ENCODE data around the gene IRS1.
A peak's percentile ranks its signal among the peaks of the same experiment; 100 is the strongest.
"Not testable (repeated sequence)": the region's sequence is repeated elsewhere in the genome, so short reads cannot be mapped to it uniquely, and the experiment has no call there.

IRS1 gene, protein sequence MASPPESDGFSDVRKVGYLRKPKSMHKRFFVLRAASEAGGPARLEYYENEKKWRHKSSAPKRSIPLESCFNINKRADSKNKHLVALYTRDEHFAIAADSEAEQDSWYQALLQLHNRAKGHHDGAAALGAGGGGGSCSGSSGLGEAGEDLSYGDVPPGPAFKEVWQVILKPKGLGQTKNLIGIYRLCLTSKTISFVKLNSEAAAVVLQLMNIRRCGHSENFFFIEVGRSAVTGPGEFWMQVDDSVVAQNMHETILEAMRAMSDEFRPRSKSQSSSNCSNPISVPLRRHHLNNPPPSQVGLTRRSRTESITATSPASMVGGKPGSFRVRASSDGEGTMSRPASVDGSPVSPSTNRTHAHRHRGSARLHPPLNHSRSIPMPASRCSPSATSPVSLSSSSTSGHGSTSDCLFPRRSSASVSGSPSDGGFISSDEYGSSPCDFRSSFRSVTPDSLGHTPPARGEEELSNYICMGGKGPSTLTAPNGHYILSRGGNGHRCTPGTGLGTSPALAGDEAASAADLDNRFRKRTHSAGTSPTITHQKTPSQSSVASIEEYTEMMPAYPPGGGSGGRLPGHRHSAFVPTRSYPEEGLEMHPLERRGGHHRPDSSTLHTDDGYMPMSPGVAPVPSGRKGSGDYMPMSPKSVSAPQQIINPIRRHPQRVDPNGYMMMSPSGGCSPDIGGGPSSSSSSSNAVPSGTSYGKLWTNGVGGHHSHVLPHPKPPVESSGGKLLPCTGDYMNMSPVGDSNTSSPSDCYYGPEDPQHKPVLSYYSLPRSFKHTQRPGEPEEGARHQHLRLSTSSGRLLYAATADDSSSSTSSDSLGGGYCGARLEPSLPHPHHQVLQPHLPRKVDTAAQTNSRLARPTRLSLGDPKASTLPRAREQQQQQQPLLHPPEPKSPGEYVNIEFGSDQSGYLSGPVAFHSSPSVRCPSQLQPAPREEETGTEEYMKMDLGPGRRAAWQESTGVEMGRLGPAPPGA (N-terminal part only)

DNA sequence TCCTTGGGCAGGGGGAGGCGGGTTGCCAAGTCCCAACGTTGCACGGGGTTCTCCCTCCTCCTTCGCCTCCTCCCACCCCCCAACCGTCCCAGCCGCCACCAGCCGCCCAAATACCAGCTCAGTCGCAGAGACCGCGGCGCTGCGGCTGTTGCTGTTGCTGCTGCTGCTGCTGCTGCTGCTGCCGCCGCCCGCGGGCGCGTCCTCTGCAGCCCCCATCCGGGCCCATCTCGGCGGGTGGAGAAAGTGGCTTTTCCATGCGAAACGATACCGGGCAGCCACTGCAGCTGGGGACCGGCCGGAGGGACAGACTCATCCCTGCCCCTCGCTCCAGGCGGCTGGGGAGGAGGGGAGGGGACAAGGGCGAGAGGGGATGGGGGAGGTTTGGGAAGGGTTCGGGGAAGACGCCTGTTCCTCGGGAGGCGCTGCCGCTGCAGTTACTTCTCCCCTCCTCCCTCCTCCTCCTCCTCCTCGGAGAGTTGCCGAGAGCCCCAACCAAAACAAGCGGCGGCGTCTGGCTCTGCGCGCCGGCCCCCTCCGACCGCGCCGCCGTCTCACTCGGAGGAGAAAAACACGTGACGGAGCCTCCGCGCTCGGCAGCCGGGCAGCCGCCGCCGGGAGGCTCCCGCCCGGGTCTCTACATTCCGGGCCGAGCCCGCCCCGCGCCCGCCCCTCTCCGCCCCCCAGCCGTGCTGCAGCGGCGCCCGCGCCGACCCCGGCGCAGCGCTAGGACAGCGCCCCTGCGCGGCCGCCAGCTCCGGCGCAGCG is at the start of gene IRS1:
IRS1 (minus strand) TSS at position 610 of the 765 bp plus-strand sequence. CDS start 1,082 bp downstream, outside the sequence.
- ATAC-seq = peak; percentile 57 to 62

DNA sequence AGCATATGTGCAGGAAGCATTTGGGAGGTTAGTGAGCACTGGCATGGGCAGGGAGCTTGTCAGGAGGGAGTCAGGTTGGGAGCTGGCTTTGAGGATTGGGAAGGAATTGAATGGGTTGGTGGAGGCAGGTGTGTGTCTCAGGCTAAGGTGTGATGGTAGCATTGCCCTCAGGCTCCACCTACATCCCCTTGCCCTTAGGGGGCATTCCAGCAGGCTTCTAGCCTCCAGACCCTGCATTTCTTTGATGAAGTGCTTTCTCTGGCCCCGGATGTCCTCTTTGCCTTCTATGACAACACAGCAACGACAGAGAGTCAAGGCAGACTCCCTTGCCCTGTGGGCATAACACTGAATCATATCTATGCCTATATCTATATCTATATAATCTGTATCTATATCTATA is 49.7 kb upstream of the IRS1 start:
- ATAC-seq = no peak

DNA sequence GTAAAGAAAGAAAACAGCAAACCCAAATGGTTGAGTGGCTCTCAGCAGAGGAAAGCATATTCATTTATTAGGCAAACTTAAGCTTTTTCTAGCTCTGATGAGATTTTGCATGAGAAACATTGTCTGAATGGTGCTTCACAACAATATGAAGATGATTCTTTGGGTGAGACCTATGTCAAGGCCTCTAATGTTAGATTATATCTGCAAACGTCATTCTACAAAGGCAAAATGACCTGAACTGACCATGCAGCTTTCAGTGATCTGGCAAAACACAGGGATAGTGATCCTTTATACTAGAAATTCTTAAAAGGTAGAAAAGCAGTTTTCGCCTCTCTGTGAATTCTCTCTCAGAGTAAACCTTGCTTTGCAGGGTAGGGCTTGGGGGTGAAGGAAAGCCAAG is 47.9 kb upstream of the IRS1 start:
- no peak for ATAC-seq

DNA sequence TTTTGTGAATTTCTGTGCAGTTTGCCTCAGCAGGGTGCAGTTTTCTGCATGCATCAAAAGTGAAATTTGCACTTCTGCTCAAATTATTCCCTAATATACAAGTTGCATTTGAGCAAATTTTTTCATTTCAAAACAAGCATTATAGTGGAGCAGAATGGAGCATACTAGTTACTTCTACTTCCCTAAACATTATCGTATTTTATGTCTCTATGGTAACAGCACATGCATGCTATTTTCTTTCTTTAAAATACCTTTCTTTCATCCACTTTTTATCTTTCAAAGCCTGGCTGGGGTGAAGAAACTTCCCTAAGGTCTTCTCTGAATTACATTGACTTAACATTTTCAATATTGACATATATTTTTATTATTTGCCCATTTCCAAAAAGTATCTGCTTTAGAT is 47.5 kb upstream of the IRS1 start:
- ATAC-seq = no peak

DNA sequence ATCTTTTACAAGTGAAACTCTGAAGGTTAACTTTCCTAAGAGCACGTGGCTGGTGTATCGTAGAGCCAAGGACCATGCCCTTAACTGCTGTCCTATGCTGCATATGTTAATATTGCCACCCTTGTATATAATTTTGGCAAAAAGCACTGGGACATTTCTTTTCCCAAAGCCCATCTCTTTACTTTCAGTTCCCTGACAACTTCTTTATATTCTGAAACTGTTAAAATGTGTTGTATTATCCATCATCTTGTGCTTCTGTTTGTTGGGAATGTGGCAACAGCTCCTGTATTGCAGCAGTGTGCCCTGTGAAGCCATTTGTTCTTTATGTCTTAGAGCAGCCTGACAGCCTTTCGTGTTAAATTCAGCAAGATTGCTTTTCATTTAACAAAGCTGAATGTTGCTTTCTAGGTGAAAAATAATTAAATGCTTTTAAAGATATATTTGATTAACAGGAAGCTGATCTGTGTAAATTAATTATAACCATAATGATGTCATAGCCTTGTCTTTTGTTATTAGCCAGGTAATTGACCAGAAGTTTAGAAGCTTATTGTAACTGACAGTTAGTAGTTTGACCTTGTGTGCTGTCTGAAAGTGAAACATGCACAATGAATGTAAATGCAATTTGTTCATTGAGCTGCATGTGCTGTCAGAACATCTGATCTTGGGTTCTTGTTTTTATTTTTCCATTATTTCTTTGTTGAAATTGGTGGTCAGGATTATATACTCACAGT is 45.9 kb upstream of the IRS1 start:
- ATAC-seq = no peak

DNA sequence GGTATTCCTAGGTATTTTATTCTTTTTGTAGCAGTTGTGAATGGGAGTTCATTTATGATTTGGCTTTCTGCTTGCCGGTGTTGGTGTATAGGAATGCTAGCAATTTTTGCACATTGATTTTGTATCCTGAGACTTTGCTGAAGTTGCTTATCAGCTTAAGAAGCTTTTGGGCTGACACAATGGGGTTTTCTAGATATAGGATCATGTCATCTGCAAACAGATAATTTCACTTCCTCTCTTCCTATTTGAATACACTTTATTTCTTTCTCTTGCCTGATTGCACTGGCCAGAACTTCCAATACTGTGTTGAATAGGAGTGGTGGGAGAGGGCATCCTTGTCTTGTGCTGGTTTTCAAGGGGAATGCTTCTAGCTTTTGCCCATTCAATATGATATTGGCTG is 43.4 kb upstream of the IRS1 start:
- not testable (repeated sequence) for ATAC-seq

DNA sequence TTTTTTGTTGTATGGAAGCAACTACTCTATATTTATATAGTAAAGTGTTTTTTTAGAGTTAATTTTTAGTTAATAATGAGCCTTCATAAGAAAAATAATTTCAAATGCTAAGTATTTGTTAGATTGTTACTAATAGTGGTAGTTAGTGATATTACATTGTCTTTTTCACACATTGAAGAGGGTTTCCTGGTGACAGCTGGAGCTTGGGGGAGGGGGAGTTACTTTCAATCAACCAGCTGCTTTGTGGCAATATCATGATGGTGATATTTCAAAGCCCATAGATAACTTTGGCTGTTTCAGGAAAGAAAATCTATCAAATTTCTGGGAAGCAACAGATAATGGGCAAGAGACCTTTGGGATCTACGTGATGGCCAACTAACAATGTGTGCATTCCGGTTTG is 40.3 kb upstream of the IRS1 start:
- no peak for ATAC-seq

DNA sequence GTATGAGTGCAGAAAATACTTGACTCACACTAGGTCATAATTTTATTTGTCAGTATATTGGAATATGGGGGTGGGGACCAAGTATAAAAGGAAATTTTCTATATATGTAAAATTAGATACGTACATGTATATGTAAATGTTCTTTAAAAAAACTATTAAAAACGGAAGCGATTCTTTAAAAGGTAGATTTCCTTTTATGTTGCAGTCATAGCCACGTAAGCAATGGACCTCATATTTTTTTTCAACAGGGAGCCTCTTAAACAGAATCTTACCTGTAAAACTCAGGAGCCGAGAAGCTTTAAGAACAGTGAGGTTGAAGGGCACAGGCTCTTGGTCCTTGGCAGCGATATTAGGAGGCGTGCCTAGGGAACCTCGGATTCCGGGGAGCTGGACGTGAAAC is 39.5 kb upstream of the IRS1 start:
- no peak for ATAC-seq

DNA sequence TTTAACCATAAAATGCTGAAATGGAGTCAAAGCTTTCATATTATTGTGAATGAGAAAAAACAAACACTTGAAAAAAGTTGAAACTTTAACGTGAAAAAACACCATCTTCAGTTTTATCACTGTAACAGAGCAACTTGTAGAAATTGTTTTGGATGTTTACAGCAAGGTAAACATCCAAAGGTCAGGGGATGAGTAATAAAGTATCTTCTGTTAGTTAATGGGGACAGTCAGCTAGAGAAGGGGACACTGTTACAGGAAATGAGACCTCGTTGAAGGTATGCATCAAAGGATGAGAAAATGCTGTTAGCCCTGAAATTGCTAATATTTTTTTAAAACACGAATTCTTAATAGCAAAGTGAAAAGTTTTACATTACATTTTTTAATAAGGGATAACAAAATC is 39.1 kb upstream of the IRS1 start:
- ATAC-seq = peak in 1 of 2 donors; percentile 8

DNA sequence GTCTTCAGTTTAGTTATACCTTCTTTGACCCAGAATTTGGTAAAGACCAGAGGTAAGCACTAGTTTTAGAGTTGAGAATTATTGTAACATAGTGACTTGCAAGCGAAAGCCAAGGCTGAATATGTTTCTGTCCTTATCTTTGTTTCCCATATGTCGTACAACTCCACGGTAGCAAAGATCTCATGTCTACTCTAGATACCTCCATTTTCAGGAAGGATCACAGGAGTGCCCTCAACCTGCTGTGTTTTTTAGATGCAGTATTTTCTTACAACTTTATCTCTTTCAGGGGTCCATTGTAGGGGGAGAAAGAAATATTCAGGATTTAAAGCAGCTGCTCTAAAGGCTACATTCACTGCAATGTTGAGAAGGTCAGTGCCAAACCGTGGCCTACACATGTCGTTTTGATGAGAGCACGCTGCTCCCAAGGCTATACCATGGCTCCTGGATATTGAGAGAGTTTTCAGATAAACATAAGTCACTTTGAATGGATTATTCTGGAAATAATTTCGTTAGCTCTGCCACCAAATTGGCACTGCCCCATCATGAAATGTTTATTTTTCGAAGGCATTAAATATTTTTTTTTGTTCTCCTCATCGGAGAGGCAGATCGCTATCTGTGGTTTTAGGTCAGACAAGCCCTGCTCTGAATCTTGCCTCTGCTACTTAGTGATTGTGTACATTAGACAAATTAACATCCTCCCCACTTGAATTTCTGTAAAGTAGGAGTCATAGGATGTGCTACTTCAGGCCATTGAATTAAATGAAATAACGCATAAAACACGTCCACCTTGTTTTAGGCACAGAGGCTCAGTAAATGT is 38.4 kb upstream of the IRS1 start:
- no peak for ATAC-seq

DNA sequence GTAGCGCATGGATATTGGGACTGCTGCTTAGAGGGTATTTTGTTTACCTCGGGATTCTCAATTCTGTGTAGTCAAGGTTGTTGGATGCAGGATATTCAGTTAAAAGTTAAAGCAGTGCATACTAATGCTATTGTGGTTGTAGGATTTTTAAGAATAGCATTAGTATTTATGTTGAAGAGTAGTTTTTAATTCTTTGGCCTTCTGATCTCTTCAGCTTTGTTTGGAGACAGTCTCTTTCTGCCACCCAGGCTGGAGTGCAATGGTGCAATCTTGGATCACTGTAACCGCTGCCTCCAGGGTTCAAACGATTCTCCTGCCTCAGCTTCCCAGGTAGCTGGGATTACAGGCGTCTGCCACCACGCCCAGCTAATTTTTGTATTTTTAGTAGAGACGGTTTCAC is 37.7 kb upstream of the IRS1 start:
- no peak for ATAC-seq

DNA sequence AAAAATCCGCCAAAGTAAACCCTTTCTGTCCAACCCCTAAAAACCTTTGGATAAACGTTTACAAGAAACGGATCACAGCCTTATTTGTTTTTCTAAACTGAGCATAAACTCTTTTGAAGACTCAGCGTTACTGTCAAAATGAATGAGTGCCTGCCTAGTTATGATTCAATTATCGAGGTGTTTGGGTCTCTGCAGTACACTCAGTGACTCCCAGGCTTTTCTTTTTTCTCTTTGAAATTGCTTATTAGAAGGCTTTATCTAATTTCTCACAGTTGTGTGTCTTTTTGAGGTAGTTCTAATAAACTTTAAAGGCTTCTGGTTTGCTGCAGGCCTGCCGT is 36.9 kb upstream of the IRS1 start:
- ATAC-seq = peak; percentile 23 to 30

DNA sequence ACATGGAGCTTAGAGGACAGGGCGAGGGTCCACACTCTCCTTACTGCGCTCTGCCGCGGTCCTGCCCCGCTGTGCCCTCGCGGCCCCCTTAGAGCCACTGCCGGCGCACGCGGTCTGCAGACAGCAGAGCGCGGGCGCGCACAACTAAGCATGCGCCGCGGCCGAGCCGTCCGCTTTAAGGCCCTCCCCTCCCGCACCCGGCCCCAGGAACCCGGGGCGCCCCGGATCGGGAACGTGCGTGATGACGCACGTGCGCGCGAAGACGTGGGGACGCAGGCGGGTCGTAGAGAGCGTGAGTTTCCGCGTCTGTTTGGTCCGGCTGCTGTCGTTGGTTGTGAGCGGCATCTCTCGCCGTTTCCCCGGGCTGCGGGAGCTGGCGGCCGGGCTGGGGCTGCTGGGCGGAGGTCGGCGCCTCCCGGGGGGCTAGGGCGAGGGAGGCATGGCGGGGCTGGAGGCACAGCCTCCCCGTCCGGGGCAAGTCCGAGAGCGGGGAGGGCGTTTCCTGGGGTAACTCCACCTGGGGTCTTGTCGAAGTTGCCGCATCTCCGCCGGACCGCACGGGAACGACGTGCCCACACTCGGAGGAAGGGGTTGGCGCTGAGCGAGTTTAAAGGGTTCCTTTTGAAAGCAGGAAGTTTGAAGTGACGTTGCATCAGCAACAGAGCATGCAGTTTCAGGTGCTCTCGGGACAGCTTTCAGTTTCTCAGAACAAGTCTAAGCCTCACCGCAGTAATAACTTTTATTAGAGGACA is 36.4 kb upstream of the IRS1 start, which contains the start of gene RHBDD1:
RHBDD1 (plus strand) TSS at position 259 of the 752 bp plus-strand sequence. CDS start 28,640 bp downstream, outside the sequence.
- ATAC-seq = peak; percentile 83 to 90

DNA sequence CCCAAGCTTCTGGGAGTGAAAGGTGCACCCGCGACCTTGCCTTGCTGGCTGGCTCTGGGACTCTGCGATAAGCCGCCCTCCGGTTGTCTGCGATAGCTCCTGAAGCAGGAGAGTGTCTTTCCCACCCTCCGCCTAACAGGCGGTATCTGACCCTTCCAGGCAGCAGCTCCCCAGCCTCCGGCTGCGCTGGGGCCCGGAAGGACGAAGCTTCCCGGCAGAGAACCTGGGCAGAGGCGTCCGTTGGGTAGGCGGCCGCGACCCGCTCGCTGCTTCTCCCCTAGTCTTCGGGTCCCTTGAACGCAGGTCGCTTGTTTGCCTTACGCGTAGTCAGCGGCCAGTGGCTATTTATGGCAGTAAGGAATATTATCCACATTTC is 35.8 kb upstream of the IRS1 start:
- peak; percentile 6 to 8 for ATAC-seq

DNA sequence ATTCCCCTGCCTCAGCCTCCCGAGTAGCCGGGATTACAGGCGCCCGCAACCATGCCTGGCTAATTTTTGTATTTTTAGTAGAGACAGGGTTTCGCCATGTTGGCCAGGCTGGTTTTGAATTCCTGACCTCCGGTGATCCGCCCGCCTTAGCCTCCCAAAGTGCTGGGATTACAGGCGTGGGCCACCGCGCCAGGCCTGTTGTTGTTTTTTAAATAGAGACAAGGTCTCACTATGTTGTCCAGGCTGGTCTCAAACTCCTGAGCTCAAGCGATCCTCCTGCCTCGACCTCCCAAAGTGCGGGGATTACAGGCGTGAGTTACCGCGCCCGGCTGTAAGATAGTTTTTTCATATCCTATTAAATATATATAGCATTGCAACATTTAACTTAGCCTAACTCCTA is 35.3 kb upstream of the IRS1 start:
- ATAC-seq = not testable (repeated sequence)

DNA sequence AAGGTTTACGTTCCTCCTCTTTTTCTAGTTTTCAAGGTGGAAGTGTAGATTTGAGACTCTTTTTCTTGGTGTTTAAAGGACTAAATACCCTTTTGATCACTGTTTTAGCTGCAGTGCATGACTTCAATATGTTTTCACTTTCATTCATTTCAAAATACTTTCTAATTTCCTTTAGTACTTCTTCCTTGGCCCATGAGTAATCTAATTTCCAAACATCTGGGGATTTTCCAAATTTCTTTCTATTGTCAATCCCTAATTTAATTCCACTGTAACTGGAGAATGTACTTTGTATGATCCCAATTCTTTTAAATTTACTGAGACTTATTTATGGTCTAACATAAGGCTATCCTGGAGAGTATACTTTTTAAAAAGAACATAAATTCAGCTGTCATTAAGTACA is 32.4 kb upstream of the IRS1 start:
- ATAC-seq = no peak

DNA sequence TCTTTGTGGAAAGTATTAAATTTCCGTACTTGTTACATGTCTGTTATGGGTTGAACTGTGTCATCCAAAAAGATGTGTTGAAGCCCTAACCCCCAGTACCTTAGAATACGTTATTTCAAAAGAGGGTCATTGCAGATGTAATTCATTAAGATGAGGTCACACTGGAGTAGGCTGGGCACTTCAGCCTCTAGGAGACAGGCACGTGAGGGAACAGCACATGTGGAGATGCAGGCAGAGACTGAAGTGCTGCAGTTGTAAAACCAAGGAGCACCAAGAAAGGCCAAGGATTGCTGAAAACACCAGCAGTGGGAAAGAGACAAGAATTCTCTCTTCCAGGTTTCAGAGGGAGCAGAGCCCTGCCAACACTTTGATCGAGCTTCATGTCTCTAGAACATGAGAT is 31.6 kb upstream of the IRS1 start:
- no peak for ATAC-seq

DNA sequence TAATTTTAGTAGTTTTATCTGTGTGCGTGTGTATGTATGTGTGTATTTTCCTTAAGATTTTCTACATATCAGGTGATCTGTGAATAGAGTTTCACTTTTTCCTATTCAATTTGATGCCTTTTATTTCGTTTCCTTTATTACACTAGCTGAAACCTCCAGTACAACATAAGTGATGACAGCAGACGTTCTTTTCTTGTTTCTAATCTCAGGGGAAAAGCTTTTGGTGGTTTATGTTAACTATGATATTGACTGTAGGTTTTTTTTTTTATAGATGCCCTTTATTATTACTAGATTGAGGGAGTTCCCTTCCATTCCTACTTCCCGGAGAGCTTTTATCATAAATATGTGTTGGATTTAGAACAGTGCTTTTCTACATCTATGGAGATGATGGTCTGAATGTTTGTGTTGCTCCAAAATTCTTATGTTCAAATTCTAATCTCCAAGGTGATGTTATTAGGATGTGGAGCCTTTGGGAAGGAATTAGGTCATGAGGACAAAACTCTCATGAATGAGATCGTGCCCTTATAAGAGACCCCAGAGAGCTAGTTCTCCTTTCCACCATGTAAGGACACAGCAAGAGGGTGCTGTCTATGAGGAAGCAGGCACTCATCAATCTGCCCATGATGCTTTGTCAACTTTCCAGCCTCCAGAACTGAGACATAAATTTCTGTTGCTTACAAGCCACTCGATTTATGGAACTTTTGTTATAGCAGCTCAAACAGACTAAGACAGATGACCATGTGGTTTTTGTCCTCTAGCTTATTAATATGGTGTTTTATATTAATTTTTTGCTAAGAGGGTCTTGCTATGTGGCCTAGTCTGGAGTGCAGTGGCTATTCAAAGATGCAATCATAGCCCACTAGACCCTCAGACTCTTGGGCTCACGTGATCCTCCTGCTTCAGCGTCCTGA is 30.4 kb upstream of the IRS1 start:
- no peak for ATAC-seq

DNA sequence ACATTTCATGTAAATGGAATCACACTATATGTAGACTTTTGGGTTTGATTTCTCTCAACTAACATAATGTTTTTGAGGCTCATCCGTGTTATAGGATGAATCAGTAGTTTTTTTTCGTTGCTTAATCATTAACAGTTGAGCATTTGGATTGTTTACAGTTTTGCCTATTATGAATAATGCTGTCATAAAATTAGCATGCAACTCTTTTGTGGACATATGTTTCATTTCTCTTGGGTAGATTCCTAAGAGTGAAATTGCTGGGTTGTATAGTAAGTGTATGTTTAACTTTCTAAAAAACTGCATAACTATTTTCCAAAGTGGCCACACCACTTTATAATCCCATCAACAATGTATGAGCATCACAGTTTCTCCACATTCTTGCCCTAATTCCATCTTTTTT is 28.6 kb upstream of the IRS1 start:
- ATAC-seq = peak in 1 of 2 donors; percentile 48

All from activated CD4-positive, CD25-positive, alpha-beta regulatory T cell treated with anti-CD3 and anti-CD28 coated beads, Interleukin-2, amount 50 U/mL, for 24 hours (primary cell).